GM18502 (cell line): Measurements from ENCODE around the gene PLXNB2.

Experiments
- ATAC-seq: cut with Tn5 transposase; IDR thresholded peaks from one replicate; pipeline ENCODE4 v1.9.1; 2021; ENCODE audit warnings: mild to moderate bottlenecking; ENCODE audit not compliant: unreplicated experiment, poor library complexity

Gene PLXNB2

DNA sequence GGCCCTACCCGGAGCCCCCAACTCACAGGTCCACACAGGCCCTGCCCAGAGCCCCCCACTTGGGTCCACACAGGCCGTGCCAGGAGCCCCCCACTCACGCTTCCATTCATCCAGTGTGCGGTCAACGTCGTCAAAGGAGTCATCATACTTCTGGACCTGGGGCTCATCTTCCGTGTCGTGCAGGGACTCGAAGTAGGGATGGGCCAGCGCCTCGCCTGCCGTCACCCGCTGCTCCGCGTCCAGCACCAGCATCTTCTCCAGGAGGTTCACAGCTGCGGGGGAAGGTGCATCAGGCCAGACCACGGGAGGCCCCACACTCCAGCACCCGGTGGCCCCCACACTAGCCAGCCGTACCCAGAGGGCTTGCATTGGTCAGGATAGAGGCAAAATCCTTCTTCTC, 52.3 kb downstream of the PLXNB2 start:
- no peak for ATAC-seq

DNA sequence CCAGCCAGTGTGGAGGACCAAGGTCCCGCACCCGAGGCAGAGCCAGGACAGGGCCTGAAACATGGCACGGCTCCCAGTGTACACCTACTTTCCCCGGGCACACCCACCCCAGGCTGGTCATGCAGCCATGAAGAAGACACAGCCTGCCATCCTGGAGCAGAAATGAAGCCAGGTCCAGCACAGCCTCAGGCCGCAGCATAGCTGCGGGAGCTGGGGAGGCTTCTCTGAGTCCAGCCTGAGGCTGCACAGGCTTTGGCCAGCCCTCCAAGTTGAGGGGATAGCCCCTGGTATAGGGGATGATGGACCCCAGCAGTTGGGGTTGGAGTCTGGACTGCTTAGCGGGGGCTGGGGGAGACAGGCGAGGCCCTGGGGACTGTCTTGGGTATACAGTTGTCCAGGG, 53.5 kb downstream of the PLXNB2 start:
- ATAC-seq = no peak

DNA sequence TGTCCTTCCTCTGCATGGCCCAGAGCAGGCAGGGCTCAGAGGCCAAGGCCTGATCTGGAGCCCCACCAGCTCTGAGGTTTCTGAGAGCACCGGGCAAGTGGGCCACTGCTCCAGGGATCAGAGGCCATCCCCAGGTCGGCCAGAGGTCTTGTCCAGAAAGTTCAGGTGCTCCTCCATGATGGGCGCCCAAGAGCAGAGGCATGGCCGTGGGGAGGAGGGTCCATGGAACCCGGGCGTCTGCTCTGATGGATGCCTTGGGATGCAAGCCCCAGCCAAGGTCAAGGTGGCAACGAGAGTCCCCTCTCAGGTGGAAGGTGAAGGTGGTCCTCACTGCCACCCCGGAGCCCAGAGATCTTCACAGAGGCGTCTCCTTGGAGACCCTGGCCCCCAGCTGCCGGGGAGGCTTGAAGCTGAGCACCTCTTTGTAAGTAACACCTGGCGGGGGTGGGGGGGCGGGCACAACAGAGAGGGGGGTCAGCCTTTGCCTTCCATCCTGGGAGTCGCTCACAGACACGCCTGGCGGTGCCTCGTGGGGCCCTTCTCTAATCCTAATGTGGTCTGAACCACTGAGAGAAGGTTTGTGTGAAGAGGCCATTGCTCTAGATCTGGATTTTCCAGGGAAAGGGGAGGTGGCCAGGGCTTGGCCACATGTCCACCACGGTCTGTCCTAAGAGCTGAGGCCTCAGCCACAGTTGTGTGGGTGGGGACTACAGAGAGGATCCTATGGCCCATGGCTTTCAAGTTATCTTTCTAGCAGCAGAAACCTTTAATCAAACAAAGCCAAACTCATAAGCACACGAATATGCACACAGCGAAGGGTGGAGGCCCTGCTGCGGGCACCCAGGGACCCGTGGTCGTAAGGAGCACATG, 54.2 kb downstream of the PLXNB2 start:
- no peak for ATAC-seq

DNA sequence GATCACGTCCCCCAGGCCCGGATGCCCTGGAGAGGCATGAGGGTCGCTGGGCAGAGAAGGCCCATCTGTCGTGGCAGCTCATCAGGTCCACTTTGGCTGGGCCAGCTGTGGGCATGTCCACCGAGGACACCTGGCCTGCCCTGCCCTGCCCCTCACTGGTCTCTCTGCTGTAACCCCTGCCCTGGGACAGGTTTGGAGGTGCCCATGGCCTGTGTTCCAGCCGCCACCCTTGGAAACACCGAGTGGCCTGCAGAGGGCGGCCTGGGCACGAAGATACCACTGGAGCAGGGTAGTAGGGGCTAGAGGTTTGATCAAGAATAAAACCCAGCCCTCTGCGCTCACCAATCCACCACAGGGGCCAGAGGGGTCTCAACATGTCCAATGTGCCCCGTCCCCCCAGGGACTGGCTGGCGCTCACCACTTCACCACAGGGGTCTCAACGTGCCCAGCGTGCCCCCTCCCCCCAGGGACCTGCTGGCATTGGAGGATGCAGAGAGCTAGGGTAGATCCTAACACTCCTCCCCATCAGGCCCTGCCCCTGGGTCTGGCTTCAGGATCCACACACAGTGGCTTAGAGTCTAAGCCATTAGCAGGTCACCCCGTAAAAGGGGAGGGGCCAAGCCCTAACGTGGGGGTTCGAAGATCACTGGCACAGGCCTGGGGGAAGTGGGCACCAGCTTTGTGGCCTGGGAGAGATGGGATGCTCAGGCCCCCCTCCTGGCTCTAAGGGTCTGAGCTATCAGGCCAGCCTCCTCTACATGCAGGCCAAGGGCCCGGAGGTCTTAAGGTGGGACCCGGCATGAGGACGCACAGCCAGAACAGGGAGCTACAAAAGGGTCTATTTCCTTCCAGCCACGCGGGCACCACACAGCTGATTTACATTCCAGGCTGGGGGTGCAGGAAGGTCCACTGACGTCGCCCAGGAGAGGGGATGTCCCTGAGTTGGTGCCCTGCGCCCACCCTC, 55.1 kb downstream of the PLXNB2 start:
- ATAC-seq = no peak

DNA sequence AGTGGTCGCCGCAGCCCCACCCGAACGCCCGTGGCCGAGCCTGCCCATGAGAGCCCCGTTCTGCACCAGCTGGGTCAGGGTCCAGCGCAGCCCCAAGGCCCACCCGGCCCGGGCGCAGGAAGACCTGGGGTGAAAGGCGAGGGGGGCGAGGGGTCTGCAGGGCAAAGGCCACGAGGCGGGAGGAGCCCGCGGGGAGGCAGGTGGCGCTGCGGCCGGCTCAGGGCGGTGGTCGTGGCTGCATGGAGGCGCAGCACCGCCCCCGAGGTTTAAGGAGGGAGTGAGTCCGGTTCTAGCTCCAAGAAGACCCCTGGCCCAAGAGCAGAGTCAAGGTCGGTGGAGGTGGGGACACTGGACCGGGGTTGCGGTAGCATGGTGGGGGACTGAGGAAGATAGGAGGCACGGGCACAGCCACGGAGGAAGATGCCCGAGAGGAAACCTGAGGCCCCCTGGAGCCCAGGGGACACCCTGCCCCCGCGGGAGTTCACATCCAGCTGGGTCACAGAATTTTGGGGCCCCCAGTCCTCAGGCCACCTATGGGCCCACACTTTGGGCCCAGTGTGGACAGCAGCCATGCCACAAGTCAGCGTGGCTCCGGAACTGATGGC, 55.9 kb downstream of the PLXNB2 start:
- peak; percentile 10 for ATAC-seq

DNA sequence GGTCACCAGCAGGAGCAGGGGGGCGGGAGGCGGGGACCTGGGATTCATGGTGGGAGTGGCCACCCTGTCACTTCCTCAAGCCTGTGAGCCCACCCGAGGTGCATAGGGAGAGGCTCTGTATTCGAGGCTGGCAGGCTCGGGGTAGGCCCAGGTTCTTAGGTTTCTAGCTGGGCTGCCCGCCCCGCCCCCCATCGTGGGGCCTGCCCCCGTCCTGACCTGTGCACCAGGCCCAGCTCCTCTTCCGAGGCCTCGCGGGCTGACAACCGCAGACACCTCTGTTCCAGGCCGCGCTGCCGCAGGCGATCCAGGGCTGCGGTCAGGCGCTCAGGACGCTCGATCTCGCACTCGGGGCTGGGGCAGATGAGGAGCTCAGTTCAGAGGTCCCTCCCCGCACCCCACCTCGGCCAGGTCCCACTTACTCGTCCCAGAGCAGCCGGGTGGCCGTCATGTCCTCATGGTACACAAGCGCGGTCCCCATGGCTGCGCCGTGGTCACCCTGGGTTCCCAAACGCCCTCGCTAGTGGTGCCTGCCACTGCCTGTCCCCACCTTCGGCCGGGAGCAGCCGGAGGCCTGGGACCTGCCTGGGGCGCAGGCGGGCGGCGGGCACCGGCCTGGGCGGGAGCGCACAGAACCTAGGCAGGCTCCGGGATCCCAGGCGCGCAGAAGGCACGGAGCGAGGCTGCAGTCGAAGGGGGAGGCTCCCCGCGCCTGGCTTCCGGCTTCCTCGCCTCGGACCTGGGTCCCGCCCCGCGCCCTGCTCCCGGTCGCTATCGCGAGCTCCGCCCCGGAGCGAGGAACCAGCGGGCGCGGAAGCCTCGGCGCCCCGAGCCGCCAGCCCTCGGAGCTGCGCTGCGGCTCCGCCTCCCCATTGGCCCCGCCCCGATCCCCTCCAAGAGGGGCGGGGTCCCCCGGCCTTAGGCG, 56.6 kb downstream of the PLXNB2 start, which contains the start of gene HDAC10:
Gene HDAC10, minus strand, starts transcription at position 711 of the 922 bp plus-strand sequence. Its CDS starts 233 bp downstream, at position 478.
- peak; percentile 57 for ATAC-seq

DNA sequence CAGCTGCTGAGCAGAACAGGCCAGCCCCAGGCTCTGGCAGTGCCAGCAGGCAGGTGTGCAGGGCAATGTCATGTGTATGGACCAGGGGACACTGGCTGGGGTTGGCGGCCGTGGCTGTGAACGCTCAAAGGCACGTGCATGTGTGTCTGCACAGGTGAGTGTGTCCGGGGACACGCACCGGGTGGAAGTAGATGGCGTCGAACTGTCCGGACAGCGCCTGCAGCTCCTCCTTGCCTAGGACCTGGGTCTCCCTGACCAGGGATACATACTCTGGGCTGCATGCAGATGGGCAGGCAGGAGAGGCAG, 57.2 kb downstream of the PLXNB2 start:
- no peak for ATAC-seq

DNA sequence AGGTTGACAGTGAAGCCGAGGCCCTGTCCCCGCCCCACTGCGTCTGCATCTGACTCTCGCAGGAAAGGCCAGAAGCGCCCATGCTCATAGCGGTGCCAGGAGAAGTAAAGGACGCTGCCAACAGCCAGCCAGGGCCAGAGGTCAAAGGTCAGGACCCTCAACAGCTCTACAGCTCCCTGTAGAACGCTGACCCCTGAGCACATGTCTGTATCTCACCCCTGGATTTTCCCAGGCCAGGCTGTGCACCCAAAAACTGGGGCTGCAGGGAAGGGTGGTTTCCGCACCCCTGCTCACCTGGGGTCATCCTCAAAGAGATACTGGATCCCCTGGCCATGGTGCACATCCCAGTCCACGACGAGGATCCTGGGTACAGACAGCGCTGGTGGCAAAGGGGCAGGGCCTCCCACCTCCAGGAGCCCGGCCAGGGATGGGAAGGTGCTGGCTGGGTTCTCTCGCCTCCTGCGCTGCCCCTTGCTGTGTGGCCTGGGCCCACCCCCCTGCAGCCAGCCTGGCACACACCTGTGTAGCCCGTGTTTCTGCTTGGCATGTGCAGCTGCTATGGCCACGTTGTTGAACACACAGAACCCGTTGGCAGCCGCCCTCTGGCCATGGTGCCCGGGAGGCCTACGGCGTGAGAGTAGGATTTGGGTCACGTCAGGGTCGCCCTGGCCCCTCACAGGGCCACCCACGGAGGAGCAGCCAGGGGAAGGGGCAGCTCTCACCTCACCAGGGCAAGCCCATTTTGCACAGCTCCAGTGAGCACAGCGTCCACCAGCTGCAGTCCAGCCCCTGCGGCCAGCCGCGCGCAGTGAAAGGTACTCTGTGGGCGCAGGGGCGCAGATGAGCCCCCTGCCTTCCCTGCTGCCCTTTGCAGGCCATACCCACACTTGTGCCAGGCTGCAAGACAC, 57.9 kb downstream of the PLXNB2 start:
- ATAC-seq = no peak

DNA sequence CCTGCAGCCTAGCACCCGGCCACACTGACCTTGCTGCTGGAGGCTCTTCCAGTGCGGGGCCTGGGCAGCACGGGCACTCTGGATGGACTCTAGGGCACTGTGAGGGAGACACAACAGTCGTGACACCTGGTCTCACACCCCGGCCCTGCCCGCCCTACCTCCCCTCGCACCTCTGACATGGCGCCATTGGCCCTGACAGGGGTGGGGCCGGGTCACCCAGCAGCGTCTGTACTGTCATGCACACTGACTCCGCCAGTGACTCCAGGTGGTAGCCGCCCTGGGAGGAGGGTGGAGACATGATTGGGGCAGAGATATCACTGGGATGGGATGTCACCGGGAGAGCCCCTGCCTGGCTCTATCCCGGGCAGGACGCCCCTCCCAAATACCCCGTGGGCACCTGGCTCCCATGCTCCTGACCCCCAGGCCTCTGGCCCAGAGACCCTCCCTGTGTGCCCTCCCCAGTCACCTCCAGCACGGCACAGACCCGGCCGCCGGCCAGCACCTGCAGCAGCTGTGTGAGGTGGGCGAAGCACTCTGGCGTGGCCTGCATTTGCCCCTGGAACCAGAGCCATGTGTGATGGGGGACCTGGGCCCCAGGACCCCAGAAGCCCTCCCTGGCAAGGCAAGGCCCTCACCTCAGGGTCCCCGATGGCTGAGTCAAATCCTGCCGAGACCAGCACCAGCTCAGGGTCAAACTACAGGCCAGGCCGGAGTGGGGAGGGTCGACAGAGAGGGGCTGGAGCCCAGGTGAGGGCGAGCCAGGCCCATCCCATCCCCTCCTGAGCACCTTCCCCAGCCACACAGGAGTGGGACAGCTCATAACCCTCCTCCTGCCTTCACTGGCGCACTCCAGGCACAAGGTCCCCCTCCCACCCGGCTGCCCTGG, 59.0 kb downstream of the PLXNB2 start:
- no peak for ATAC-seq

DNA sequence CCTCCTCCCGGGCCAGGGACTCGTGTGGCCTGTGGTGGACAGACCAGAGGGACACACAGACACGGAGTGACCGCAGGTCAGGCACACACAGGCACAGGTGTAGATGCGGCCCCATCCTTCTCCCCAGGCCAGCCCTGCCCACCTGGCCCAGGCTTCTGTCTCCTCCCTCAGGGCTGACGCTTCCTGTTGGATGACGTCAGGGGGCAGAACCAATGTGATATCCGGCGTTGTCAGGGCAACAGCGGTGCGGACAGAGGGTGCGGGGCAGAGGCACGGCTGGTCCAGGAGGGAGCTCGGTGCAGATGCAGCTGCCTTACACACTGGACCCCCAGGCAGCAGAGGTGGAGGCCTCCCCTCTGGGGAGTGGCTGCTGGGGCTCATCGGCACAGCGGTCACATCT, 59.7 kb downstream of the PLXNB2 start:
- no peak for ATAC-seq

DNA sequence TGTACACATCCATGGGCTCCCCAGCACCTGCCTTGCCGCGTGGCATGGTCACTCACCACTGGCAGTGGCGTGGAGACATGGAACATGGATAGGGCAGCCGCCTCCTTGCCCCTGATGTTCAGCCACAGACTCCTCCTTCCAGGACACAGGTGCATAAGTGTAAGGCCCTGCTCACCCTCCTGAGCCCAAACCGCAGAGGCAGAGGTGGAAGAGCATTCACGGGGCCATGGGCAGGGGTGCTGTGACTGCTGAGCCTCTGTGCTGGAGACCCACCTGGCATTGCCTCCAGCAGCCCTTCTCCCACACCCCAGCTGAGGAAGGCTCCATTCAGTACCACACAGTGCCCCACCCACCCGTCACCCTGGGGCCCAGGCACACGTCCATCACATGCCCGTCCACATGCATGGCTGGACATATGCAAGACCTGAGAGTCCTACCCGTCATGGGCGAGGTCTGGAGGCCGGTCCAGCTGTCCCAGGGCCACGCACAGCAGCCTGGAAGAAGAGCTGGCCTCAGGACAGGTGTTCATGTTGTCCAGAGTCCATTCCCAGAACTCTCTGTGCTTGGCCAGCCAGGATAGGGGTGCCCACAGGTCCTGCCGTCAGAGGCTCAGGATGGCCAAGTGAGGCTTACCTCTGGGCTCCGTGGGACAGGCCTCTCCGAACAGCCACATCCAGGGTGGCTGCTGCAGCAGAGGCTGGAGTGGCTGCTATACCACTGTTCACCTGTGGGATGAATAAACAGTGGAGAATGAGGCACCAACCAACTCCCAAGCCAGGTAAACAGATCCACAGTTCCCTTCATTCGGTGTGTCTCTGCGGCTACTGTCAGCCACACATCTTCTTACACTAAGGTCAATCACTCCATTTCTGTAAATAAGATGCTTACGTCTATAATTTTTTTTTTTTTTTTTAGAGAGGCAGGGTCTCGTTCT, 60.9 kb downstream of the PLXNB2 start:
- no peak for ATAC-seq

DNA sequence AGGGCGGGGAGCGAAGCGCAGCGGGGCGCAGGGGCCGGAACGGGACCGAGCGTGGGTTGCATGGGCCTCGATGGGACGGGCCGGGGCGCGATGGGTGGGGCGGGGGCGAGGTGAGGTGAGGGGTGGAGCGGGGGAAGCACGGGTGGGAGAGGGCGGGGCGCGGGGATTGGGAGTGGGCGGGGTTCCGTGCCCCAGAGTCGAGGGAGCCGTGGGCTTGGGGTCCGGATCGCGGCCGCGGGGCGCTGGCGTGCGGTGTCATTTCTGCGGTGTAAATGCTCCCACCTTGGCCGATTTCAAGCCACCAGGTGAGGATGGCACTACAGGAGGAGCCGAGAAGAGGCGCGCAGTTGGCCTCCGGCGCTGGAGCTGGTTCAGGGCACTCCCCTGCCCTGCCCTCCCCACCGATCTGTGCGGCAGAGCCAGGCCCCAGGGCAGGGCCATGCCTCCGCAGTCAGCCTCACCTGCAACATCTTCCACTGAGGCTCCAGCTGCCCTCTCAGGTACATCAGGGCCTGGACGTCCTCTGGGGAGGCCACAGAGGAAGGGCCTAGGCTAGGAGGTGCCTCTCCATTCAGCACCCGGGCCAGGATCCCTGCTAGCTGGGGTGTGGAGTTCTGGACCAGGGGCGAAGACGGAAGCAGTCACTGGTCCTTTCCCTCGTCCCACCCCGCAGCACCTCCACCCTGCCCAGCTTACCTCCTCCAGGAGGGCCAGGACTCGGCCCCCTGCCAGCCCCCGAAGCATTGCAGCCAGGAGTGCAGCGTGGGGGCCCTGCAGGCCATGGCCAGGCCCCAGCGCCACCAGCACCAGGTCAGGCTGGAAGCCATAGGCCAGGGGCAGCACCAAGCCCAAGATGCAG, 62.0 kb downstream of the PLXNB2 start:
- no peak for ATAC-seq

DNA sequence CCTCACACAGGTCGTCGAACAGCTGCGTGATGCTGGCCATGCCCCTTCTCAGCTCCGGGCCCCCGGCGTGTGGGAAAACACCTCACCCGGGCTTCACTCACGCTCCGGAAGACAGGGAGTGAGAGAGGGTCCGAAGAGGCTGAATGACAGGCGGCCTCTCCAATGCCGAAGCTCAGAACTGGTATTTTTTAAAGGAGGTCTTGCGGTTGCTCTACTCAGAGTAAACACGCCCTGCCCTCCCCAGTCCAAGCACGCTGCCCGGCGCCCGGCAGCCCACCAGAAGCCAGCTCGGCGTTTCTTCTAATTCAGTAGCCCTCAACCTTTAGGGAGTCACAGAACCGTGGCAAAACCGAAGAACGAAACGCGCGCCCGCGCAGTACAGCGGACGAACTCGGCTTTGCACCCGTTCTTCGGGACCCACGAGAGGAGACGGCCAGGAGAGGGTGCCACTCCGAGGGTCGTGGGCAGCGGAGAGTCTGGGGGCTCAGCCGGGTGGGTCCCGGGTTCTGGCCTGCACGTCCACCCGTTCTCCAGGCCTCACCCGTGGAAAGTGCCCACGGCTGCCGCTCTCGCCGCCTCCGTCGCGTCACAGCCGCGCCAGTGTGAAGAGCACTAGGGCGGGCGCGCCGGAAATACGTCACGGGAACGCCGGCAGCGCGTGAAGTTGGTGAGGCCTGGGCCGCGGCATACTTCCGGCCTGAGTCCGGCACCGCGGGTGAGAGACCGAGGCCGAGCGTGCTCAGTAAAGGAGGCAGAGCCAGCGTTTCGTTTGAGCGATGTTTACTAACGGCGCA, 62.8 kb downstream of the PLXNB2 start, which contains the start of gene TUBGCP6:
Gene TUBGCP6, minus strand, starts transcription at position 604 of the 794 bp plus-strand sequence. Its CDS starts 564 bp downstream, at position 40.
- peak; percentile 73 for ATAC-seq

DNA sequence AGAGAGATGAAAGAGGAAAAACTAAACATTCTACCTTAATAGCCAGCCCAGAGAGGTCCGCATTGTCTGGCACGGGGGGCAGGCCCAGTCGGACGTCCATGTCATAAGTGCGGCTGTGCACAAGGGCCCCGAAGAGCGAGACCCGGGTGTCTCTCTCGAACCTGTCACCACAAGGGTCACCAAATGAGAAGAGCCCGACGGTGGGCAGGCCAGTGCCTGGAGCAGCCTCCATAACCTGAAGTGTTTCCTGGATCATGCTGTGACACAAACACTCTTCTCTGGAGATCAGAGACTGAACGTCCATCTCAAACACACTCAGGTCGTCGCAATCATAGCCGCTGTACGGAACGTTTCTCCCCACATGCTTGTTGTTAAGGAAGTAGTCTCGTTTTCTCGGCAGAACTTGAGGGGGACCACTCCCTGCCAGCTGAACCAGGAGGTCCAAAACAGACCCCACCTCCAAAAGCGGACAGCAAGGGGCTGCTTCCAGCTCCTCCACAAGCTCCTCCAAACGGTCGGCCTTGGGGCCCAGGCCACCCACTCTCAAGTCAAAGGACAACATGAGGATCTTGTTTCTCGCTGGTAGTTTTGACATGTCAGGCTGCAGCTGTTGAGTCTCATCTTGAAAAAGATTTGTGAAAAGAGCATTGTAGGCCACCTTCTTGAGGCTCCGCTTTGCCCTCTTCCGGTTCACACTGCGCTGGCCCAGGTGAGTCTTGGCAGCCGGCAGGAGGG, 63.6 kb downstream of the PLXNB2 start:
- ATAC-seq = no peak
